PFSK-1 (cell line): Measurements from ENCODE around the gene HOXD11.

Source experiments
- FOXP2 ChIP-seq: optimal IDR thresholded peaks from 2 replicates; pipeline ENCODE3; 2011; ENCODE audit warnings: borderline replicate concordance, control low read depth, inconsistent platforms; ENCODE audit not compliant: insufficient read depth; ENCODE audit errors: extremely low read length, extremely low read depth
- POLR2AphosphoS5 ChIP-seq: IDR thresholded peaks from 2 replicates; pipeline ENCODE4 v1.6.1; 2012; ENCODE audit warnings: low read depth, mild to moderate bottlenecking, control low read depth, low read length, moderate library complexity
- REST ChIP-seq, 2 experiments: IDR thresholded peaks; 2 replicates each; pipeline versions ENCODE4 v1.6.1 to v1.8.0; 2011 to 2012; ENCODE audit warnings: low read depth in 2 of 2, low read length in 2 of 2, control low read depth in 1 of 2, inconsistent platforms in 1 of 2, mild to moderate bottlenecking in 1 of 2, moderate library complexity in 1 of 2; ENCODE audit not compliant: insufficient read depth in 1 of 2
- SIN3A ChIP-seq: IDR thresholded peaks from 2 replicates; pipeline ENCODE4 v1.6.1; 2012; ENCODE audit warnings: mild to moderate bottlenecking, low read length, moderate library complexity, borderline replicate concordance; ENCODE audit not compliant: insufficient read depth
- TAF1 ChIP-seq: IDR thresholded peaks from 2 replicates; pipeline ENCODE4 v1.6.1; 2012; ENCODE audit warnings: low read length, control low read depth, borderline replicate concordance; ENCODE audit not compliant: insufficient read depth

HOXD11 gene

GRCh38 chr2:176151442-176152287 is 44.6 kb downstream of the HOXD11 start, which contains the start of gene HOXD4:
TSS of gene HOXD4 (plus strand) at chr2:176151550. CDS start at chr2:176151634, 84 bp downstream.
- TF ChIP-seq POLR2AphosphoS5: no peak
- TF ChIP-seq SIN3A: no peak
- no peak for TF ChIP-seq FOXP2
- no peak for TF ChIP-seq REST (IDR thresholded peaks at IDR 0.05; ENCODE audit: insufficient read depth in 1 of 2, low read depth in 2 of 2, low read length in 2 of 2)
- TF ChIP-seq TAF1: no peak

GRCh38 chr2:176152350-176153181 is 45.5 kb downstream of the HOXD11 start:
- TF ChIP-seq SIN3A (no peak), FOXP2 (no peak), POLR2AphosphoS5 (no peak), TAF1 (no peak), REST (IDR thresholded peaks at IDR 0.05; ENCODE audit: insufficient read depth in 1 of 2, low read depth in 2 of 2, low read length in 2 of 2) (no peak)

GRCh38 chr2:176154576-176155252 is 47.6 kb downstream of the HOXD11 start:
- TF ChIP-seq SIN3A: no peak
- no peak for TF ChIP-seq TAF1
- no peak for TF ChIP-seq POLR2AphosphoS5
- TF ChIP-seq REST (IDR thresholded peaks at IDR 0.05; ENCODE audit: insufficient read depth in 1 of 2, low read depth in 2 of 2, low read length in 2 of 2): no peak

GRCh38 chr2:176155356-176156044 is 48.4 kb downstream of the HOXD11 start:
- TF ChIP-seq POLR2AphosphoS5: no peak
- TF ChIP-seq FOXP2: no peak
- no peak for TF ChIP-seq TAF1
- no peak for TF ChIP-seq REST (IDR thresholded peaks at IDR 0.05; ENCODE audit: insufficient read depth in 1 of 2, low read depth in 2 of 2, low read length in 2 of 2)
- no peak for TF ChIP-seq SIN3A
